Right kidney (tissue), 1 donor: ENCODE results near the gene MMP20.

Experiments used
- DNase-seq: peaks from one replicate; pipeline ENCODE4 v3.0.0-alpha.2; 2016

The MMP20 gene

GRCh38 chr11:102622258-102622657, 2.9 kb downstream of the MMP20 start:
- DNase-seq, result no peak

DNA sequence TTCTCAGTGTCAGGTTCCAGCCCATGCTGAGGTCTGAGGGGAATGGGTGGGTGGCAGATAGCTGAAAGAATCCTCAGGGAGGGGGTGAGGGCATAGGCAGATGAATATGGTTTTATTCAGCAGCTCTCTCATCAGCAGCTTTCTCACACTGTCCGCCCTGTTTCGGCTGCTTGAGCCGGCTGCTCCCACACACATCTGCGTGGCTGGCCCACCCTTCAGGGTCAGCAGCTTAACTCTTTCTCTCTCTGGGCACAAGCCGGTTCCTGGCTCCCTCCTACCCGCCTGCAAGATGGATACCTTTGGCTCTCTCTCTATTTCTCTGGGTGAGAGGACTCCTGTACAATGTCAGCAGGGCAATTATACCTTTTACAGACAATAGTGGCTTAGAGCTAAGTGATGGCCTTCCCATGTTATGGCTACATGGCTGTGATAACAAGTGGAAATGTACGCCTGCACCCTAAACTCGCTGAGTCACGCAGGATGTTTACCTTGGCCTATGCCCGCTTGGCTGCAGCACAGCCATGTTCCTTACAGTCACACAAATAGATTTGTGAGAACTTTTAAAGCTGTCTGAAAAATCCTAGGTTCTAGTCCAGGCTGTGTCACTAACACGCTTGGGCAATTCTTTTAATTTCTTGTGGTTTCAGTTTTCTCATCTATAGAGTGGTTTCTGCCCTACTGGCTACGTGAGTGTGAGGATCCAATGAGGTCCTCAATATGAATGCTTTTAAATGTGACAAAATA, 4.1 kb downstream of the MMP20 start:
- no peak for DNase-seq

GRCh38 chr11:102620179-102620578, 5.0 kb downstream of the MMP20 start:
- DNase-seq, result no peak

- DNase-seq, result no peak
These were observed 7.6 kb downstream of the MMP20 start for GRCh38 chr11:102617466-102618008.

- DNase-seq, result no peak
These were observed 9.2 kb downstream of the MMP20 start for GRCh38 chr11:102615894-102616432.

DNA sequence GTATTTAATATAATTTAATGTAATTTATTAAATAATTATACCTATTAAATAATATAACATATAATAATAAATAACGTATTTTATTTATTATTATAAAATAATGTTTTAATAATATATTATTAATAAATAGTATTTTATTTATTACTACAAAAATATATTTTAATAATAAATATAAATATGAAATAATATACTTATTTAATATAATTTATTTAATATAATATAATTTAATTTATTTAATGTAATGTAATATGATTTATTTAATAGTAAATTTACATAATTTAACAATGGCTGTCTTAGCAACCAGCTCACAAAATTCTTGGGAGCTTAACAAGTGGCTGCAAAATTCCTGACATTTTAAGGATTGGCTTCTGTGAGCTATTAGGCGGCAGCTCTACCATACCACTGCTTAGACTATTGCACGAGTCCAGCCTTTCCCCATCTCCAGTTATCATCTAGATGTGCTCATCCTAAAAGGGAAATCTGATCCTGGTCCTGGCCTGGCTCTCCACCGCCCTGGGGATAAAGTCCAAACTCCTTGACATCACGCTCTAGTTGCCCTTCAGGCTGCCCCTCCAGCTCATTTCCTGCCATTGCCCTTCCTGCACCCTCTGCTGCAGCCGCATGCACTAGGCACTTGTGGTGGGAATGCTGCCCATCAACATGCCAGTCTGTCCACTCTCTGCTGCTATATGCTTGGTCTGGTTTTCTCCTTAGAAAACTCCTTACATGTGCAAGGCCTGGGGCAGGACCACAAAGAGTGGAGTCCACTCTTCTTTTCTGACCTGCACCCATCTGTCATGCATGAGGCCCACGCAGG, 9.8 kb downstream of the MMP20 start:
- no peak for DNase-seq

DNA sequence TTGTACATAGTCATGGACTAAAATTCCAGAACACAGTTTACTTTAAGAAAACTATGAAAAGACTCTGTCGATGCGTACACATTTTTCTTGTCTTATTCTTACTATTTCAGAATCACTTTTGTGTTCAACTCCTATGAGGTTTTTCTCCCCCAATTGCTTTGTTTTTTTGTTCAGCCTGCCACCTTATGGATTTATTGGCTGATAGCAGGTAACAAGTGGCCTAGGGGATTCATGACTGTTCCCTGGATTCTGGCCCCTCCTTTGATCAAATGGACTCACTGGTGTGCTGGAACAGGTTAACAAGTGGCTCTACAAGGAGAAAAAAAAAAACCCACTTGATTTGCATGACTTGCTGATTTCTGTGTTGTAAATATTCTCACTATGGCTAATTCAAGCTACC, 10.6 kb downstream of the MMP20 start:
- DNase-seq, result no peak

DNA sequence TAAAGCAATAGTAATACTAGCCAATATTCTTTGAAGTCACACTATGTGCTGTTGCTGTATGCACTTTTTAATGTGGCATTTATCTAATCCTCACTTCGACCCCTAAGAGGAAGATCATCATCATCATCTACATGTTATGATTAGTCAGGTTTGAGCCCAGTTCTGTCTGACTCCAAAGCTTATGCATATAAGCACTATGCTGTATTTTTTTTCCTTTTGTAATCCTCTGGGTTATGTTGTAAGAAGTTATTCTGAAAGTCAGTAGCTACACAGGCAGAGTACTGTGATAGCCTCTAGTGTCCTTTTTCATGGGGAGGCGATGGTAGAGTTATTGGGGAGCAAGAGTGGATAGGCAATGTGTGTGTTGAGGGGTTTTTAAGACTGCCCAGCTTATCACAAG, 11.1 kb downstream of the MMP20 start:
- no peak for DNase-seq

GRCh38 chr11:102613450-102613849, 11.7 kb downstream of the MMP20 start:
- no peak for DNase-seq

GRCh38 chr11:102611291-102611690, 13.8 kb downstream of the MMP20 start:
- no peak for DNase-seq

- no peak for DNase-seq
These were observed 14.9 kb downstream of the MMP20 start for GRCh38 chr11:102610200-102610599.

GRCh38 chr11:102608699-102609098, 16.4 kb downstream of the MMP20 start:
- no peak for DNase-seq

DNA sequence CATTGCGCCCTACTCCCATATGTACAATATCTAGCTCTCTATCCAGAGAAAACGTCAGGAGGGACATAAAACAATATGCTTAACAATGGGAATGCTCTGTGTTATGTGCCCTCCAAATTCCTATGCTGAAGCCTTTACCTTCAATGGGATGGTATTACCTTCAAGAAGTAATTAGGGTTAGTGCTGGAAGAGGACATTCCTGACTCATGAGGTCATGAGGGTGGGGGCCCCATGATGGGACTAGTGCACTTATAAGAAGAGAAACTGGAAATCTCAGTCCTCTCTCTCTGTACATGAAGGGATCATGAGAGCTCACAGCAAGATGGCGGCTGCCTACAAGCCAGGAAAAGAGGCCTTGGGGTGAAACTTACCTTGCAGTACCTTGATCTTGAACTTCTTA, 20.3 kb downstream of the MMP20 start:
- no peak for DNase-seq

DNA sequence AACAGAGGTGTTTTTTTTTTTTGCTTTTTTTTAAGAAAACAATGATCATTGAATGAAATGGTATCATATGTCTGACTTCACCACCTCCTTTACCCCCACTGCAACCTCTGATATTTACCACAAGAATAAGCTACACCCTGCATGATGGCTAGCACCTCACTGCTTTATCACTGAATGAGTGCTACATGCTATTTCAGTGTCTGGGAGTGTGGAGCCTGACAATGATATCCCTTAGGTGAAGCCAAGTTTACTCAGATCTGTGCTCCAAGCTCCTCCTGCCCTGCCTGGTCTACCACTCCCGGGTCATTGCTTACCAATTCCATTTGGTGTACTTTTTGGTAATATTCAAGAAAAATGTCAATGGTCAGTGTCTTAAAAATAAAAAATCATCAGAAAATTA, 21.1 kb downstream of the MMP20 start:
- DNase-seq, result no peak

GRCh38 chr11:102603576-102603975, 21.6 kb downstream of the MMP20 start:
- no peak for DNase-seq

- DNase-seq, result no peak
These were observed 22.0 kb downstream of the MMP20 start for GRCh38 chr11:102603091-102603490.

DNA sequence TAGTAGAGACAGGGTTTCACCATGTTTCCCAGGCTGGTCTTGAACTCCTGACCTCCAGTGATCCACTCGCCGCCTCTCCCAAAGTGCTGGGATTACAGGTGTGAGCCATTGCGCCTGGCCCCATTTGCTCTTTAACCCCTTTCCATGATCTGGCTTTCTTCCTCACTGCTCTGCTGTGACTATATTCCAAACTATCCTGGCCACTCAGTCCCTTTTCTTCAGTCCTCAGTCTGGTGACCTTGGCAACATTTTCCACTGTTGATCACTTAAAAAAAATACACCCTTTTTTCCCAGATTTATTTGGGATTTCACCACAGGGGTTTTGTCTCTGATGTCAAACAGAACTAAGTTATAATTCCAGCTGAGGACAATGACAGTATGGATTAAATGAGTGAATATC, 24.5 kb downstream of the MMP20 start:
- no peak for DNase-seq

GRCh38 chr11:102599642-102600261, 25.4 kb downstream of the MMP20 start:
- DNase-seq, result no peak

GRCh38 chr11:102598272-102598671, 26.9 kb downstream of the MMP20 start:
- DNase-seq, result no peak

DNA sequence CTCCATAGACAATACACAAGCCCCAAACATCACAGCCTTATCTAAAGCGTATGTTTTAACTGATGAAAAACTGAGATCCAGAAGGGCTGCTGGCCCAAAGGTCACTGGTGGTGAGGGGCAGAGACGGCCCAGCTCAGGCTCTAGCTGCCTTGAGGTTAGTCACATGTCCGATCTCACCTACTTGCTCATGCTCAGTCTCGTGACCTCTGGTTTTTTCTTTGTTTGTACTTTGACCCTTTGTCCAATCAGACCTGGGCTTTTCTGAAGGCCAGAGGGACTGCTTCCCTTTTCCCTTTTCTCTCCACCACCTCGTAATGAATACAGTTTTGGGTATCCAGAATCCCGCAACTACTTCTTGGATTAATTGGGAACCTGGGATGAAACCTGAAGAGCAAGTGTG, 28.6 kb downstream of the MMP20 start:
- DNase-seq, result no peak

- DNase-seq, result no peak
These were observed 32.2 kb downstream of the MMP20 start for GRCh38 chr11:102592634-102593581.

DNA sequence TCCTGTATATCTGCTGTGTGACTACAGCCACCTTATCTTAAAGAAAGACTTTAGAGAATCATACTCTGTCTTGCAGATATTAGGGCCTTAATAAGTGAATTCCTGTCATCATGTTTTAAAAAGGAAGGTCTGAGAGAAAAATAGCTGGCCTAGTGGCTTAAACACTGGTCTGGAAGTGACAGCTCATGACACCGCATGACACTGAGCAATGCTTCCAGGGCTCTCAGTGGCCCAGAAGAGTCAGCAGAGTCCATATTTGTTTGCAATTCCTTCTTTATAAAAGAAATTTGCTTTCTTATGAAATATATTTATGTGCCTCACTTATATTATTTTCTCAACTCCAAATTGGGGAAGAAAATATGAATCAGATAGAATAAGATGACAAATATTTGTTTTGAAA, 33.0 kb downstream of the MMP20 start:
- DNase-seq, result no peak
